ENCODE data around the gene GULP1.

DNA sequence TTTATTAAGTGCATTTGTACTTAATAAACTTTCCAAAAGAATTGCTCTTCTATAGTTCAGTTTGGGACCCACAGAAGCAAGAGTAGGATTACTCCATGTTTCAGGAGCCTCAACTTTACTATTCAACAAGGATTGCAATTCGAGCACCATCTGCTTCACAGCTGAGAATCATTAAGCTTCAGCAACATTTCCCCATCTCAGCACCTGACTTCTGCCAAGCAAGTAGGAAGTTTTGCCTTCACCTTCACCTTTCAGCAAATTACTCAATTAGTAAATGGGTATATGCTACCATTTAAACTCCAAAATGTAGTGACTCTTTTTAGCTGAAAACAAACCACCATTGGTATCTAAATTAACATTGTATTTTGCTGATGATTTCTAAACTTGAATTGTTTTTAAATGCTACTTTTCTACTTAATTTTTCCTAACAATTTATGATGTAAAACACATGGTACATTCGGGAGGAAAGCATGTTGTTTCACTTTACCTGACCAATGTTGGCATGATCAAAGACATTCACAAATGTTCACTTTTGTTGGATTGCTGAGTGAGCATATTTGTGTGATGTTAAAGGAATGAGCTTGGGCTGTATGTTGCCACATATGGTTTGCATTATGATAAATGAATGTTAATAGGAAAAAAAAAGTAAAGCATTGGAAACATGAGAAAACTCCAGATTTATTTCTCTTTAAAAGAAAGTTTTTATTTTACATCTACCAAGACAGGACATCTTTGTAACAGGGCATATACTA lies 159.2 kb downstream of the GULP1 start:
- TF ChIP-seq, protein P1, sequence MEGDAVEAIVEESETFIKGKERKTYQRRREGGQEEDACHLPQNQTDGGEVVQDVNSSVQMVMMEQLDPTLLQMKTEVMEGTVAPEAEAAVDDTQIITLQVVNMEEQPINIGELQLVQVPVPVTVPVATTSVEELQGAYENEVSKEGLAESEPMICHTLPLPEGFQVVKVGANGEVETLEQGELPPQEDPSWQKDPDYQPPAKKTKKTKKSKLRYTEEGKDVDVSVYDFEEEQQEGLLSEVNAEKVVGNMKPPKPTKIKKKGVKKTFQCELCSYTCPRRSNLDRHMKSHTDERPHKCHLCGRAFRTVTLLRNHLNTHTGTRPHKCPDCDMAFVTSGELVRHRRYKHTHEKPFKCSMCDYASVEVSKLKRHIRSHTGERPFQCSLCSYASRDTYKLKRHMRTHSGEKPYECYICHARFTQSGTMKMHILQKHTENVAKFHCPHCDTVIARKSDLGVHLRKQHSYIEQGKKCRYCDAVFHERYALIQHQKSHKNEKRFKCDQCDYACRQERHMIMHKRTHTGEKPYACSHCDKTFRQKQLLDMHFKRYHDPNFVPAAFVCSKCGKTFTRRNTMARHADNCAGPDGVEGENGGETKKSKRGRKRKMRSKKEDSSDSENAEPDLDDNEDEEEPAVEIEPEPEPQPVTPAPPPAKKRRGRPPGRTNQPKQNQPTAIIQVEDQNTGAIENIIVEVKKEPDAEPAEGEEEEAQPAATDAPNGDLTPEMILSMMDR (IDR thresholded peaks at IDR 0.05) = no peak
- TF ChIP-seq POLR2A (IDR thresholded peaks at IDR 0.05) = no peak
